Cortex of kidney (tissue), 1 donor: Measurements from ENCODE around the gene RGS12.

Experiments
- DNase-seq: peaks from one replicate; lab custom pipeline; 2025; lab: John Stamatoyannopoulos, UW

Gene RGS12, protein sequence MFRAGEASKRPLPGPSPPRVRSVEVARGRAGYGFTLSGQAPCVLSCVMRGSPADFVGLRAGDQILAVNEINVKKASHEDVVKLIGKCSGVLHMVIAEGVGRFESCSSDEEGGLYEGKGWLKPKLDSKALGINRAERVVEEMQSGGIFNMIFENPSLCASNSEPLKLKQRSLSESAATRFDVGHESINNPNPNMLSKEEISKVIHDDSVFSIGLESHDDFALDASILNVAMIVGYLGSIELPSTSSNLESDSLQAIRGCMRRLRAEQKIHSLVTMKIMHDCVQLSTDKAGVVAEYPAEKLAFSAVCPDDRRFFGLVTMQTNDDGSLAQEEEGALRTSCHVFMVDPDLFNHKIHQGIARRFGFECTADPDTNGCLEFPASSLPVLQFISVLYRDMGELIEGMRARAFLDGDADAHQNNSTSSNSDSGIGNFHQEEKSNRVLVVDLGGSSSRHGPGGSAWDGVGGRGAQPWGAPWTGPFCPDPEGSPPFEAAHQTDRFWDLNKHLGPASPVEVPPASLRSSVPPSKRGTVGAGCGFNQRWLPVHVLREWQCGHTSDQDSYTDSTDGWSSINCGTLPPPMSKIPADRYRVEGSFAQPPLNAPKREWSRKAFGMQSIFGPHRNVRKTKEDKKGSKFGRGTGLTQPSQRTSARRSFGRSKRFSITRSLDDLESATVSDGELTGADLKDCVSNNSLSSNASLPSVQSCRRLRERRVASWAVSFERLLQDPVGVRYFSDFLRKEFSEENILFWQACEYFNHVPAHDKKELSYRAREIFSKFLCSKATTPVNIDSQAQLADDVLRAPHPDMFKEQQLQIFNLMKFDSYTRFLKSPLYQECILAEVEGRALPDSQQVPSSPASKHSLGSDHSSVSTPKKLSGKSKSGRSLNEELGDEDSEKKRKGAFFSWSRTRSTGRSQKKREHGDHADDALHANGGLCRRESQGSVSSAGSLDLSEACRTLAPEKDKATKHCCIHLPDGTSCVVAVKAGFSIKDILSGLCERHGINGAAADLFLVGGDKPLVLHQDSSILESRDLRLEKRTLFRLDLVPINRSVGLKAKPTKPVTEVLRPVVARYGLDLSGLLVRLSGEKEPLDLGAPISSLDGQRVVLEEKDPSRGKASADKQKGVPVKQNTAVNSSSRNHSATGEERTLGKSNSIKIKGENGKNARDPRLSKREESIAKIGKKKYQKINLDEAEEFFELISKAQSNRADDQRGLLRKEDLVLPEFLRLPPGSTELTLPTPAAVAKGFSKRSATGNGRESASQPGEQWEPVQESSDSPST (N-terminal part only)

DNA sequence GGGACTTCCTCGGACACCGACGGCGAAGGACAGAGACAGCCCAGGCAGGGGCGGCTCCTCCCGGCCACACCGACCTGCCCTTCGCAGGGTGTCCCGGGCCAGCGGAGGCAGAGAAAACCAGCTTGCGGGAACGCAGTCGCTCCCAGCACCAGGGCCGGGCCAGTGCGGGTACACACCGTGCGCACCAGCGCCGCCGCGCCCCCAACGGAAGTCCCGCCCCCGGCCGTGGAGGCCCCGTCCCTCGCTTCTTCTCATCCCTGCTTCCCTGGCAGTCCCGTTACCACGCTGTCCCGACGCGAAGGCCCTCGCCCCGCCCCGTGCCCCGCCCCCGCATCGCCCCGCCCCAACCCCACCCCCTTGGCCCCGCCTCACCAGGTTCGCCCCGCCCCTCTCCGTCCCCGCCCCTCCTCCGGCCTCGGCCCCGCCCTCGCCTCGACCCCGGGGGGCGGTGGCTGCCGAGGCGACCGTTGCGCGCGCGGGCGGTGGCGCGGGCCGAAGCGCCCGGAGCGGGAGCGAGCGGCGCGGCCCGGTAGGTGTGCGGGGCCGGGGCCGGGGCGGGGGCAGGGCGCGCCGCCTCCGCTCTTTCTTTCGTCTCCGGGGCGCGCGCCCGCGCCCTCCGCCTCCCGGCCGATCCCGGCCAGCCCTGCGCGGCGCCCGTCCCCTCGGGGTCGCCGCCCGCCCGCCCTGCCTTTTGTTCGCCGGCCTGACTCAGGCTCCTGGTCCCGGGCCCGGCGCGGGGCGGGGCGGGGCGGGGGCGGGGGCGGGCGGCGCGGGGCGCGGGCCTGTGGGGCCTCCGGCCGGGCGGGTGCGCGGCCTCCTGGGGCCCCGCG is at the start of gene RGS12:
Gene RGS12 (plus strand): TSS at position 451 of the 830 bp plus-strand sequence. CDS start 23,150 bp downstream, outside the sequence.
- no peak for DNase-seq

DNA sequence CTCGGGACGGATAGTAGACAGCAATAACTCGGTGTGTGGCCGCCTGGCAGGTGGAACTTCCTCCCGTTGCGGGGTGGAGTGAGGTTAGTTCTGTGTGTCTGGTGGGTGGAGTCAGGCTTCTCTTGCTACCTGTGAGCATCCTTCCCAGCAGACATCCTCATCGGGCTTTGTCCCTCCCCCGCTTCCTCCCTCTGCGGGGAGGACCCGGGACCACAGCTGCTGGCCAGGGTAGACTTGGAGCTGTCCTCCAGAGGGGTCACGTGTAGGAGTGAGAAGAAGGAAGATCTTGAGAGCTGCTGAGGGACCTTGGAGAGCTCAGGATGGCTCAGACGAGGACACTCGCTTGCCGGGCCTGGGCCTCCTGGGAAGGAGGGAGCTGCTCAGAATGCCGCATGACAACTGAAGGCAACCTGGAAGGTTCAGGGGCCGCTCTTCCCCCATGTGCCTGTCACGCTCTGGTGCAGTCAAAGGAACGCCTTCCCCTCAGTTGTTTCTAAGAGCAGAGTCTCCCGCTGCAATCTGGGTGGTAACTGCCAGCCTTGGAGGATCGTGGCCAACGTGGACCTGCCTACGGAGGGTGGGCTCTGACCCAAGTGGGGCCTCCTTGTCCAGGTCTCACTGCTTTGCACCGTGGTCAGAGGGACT is 49.6 kb upstream of the RGS12 start:
- DNase-seq: no peak

DNA sequence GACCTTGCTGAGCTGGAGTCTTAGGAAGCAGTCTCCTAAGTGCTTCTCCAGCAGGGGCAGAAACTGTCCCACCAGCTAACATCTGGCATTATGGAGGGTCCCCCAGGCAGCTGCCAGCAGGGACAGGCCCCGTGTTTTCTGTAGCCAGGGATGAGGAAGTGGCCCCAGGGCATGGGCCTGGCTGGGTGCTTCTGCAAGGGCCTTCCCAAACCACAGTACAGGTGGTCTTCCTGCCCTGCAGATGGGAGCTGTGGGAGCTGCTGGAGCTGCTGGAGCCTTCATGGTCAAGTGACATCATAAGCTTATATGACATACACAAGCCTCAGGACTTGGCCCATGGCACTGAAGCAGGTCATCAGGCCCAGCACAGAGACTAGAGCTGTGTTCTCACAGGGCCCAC is 48.8 kb upstream of the RGS12 start:
- DNase-seq: no peak

DNA sequence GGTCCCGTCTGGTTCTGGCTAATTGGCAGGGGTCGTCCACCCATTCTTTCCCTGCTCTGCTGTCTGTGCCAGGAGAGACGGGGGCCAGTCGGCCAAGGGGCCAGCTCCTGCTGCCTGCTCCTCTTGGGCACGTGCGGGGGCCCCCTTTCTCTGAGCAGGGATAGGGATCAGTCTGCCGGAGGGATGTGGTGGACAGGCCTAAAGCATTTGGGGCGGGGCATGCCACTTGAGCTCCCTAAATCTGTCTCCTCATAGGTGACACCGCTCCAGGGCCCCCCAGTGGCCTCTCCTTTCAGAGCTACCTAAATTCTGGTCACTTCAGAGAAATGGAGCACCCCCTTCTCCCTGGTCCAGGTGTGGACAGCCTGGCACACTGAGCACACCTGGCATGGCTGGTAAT is 48.1 kb upstream of the RGS12 start:
- no peak for DNase-seq

DNA sequence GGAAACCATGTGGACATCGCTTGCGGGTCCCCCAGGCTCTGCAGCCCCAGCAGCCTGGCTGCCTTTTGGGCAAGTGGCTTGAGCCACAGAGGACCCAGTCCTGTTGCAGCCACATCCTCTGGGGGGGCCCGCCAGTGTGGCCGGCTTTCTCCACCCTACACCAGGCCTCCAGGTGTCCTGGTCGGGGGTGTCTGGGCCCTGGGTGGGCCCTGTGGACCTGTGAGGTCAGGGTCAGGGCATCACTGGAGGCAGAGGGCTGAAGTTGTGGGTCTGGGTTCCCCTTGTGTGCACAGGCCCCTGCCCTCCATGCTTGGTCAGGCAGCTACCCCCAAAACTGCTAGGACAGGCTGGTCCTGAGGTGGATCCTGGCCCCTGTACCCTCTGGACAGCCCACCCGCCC is 47.1 kb upstream of the RGS12 start:
- DNase-seq: no peak

DNA sequence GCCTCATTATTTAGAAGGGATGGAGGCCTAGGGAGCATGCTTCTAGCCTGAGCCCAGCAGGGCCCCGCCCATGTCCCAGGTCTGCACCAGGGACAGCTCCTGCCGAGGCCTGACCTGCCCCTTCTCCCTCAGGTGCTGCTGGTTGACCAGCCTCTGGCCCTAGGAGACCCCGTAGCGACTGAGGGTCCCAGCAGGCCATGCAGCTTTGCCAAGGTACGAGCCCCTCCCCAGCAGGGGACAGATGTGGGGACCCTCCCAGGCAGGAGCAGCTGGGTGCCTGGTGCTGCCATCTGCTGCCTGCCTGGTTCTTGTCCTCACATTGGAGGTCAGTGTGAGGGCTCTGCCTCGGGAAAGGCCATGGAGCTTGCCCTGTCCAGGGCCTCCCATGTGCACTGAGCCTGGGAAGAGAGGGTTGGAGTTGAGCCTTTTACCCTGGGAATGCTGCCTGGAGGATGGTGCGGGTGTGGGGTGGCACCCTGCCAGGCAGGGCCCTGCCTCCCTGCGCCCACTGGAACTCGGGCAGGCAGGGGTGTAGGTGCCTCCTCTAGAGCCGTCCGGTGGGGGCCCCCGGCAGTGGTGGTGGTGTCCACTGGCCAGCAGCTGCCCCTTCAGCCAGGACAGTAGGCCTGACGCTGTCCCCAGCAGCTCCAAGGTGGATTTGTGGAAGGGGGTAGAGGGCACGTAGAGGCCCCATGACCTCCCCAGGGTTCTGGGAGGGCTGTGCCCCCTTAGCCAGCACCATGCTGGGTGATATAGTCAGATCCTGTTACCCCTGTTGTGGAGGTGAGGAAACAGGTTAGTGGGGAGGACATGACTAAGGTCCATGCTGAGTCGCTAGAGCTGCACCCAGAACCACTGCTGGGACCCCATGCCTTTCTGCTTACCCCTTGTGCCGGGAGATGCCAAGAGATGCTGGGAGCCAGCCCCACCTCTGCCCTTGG is 46.1 kb upstream of the RGS12 start:
- no peak for DNase-seq

DNA sequence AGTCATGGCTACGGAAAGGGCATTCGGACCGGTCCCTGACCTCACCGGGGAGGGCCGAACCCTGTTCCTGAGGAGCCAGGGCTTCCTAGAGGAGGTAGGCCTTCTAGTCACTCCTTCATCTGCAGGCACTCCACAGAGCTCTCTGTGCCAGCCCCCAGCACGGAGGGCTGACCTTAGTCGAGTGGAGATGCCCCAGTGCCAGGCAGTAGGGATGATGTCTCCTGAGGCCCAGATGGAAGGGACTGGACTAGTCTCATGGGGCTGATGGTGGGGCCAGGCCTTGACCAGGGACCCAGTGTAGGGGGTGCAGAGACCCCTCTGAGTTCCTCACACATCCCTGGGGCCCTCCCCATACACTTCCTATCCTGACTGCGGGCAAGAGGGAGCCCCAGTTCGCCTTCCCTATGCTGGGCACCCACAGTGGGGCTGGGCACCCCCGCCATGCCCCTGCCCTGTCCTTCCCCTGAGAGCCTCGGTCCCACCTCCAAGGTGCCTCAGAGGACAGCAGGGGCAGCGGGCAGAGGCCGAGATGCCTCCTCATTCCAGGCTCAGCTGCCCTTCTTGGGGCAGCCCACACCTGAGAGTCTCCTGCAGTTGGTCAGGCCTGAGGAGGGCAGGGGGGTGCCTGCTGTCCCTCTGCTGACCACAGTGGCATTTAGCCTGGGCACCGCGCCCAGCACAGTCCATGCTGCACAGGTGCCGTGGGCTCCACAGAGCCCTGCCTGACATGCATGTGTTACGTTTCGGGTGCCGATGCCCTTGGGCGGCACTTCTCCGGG is 45.2 kb upstream of the RGS12 start:
- DNase-seq: no peak

DNA sequence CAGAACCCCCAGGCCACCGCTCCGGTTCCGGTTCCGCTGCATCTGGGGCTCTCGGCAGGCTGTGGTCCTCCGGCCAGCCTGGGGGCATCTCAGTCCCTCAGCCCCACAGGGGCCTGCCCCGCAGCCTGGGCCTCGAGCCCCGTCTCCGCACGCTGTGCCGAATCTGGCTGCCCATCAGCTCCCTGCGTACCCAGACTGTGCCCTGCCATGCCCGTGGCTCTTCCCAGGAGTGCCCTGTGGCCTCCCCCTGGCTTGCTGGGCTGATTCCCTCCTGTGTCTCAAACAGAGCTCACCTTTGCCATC is 44.7 kb upstream of the RGS12 start:
- DNase-seq: no peak

DNA sequence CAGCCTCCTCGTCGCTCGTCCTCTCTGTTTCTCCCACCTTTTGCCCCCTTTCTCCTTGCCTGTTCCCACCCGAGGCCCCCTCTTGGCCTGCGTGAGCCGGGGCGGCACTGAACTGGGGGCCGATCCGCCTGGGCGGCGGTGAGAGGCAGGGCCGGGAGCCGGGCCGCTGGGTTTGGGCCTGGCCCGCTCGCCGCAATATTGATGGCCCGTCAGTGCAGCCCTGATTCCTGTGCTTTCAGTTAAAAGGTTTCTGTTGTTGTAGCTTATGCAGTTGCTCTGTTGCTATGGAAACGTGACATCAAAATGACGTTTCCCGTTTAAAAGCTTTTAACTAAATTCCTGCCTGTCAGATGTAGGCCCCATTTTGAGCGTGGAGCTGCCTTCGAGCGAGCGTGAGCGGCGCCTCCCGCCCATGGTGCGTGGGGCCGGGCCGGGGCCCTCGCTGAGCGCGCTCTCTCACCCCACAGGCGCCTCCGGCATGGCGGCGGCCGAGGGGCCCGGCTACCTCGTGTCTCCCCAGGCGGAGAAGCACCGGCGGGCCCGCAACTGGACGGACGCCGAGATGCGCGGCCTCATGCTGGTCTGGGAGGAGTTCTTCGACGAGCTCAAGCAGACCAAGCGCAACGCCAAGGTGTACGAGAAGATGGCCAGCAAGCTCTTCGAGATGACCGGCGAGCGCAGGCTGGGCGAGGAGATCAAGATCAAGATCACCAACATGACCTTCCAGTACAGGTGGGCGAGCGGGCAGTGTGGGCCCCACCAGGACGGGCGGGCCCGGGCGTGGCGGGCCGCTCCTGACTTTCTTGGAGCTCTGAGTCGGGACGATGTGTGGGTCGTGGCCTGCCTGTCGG is 43.8 kb upstream of the RGS12 start, which contains the start of gene MSANTD1:
Gene MSANTD1 (plus strand): TSS at position 349 of the 851 bp plus-strand sequence. CDS start 64 bp downstream, at position 413.
- no peak for DNase-seq

DNA sequence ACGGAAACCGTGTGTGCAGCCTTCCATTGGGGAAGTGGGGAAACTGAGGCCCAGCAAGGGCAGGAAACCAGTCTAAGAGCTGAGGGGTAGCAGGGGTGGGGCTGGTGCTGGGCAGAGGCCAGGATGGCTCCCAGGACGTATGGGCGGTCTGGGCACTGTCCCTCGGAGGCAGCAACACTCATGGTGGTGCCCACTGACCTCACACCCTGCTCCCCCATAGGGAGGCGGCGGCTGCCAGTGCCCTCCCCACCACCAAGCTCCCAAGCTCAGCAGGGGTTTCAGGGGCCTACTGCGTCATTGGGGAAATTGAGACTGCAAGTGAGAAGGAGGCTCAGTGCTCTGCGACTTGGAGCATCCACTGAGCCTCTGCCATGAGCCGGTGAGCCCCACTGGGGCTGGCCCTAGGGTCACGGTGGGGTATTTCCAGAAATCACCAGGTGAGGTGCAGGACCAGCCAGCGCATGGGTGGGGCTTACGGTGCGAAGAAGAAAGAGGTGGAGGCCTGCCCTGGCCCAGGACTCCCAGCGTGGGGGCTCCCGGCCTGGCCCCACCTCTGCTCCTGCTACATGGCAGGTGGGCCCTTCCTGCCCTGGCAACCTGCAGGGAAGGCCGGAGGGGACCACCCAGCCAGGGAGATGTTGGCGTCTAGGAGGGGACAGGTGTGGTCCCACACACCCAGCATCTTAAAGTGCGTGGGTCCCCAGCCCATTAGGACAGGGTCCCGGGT is 42.9 kb upstream of the RGS12 start:
- no peak for DNase-seq

DNA sequence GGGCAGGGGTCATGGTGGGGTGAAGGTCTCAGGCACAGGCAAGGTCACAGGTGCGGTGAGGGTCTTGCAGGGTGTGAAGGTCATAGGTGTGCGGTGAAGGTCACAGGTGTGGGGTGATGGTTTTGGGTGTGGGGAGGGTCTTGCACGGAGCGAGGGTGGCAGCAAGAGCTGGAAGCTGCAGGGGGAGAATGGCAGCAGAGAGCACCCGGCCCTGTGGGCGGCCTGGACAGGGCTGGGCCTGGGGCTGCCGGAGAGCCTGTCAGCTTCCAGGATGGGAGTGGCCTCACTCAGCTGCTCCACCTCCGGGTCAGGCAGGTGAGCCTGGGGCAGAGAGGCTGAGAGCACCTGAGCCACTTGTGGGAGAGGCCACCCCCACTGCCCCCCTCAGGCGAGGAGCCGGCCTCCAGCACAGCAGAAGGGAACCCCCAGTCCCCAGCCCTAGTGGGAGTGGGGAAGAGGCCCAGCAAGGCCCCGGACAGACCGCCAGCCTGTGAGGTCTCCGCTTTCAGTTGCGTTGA is 42.3 kb upstream of the RGS12 start:
- no peak for DNase-seq

DNA sequence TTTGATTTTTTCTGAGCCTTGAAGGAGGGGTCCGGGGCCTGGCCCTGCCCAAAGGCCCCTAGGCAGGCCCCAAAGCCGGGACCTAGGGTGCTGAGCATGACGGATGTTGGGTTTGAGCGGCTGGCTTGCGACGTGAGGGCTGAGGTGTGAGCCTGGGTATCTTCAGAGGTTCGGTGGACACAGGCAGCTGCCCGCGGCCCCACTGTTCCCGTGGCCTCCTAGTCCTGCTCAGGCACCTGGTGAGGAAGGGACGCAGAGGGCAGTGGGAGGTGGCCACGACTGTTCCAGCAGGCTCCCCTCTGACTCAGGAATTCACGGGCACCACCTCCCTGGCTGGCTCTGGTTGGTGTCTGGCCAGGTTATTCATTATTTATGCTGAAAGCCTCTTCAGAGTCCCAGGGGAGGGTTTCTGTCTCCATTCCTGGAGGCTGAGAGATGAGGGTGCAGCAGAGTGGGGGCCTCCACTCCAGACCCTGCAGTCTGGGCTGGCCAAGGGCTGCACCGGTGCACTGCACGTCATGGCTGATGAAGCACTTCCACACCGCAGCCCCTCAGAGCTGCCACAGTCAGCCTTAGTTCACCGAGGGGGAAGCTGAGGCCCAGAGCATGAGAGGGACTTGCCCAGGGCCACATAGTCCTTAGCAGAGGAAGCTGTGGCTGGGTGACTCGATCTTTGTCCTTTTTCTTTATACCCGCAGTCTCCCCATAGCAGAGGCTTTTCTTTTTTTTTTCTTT is 41.7 kb upstream of the RGS12 start:
- DNase-seq: no peak

DNA sequence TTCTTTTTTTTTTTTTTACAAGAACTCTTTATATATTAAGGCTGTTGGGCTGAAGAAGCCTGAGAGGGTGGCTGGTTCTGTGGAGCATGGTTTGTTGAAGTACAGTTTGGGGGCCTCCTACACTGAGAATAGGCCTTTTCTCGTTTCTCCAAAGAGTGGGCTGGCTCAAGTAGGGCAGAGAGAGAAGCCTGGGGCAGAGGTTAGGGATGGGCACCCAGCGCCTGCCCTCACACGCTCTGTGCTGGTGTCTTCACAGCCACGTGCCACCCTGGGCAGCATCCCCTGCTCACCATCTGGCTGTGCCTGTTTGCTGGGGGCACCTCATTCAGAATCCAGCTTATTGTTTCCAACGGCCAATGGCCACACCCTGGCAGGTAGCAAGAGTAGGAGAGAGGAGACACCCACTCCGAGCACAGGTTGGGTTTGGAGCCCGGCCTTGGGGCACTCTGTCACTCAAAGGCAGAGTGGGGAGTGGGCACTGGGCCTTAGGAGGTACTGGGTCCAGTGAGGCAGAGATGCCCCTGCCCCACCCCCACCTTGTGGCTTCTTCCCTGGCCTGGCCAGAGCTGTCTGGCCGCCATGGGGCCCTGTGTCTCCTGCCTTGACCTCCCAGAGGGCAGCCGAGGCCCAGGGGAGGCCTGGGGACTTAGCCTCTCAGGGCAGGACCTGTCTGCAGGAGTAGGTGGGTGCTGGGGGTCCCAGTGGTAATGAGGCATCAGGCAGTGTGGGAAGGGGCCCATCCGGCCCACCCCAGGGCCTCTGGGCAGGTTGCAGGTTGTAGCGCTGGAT is 40.9 kb upstream of the RGS12 start:
- DNase-seq: no peak

DNA sequence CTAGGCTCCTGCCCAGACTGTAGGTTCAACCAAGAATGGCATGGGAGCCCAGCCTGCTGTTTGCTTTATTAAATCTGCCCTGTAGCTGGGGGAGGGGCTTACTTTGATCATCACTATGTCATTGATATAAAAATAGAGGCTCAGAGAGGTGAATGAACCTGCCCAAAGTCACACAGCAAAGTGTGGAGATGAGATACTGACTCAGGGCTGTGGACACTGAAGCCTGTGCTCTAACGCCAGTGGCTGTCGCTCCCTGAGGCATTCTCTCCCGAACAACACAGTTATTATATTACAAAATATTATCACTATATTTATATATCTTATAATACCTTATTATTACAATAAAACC is 40.4 kb upstream of the RGS12 start:
- no peak for DNase-seq

DNA sequence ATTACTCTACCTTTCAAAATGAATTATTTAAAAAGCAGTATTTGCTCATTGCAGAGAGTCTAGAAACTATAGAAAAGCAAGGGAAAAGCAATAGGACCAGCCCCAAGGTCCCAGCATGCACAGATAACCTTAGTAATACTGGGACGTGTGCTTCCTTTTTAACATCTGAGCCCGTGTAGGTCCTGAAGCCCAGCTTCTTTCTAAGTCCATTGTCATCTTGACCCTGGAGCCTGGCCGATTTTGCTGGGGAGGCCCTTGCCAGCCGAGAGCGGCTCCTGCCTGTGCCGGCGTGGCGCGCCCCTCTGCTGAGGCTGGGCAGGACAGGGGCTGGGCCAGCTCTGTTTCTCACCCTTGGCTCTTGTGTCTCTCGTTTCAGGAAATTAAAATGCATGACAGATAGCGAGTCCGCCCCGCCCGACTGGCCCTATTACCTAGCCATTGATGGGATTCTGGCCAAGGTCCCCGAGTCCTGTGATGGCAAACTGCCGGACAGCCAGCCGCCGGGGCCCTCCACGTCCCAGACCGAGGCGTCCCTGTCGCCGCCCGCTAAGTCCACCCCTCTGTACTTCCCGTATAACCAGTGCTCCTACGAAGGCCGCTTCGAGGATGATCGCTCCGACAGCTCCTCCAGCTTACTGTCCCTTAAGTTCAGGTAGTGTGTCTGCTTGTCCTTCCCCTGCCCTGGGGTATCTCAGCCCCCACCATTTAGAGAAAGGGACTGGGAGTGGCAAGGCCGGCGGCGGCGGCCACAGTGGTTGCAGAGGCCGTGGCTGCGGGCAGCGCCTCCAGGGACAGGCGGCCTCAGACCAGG is 39.8 kb upstream of the RGS12 start:
- no peak for DNase-seq
